Adrenal gland (tissue), 12 donors: ENCODE measurements around the gene FEZF2. TPM values are rescaled to one million over a fixed set of nuclear protein-coding genes. Genes with fewer than 3 reads are reported as not detected.

Source experiments
- DNase-seq, 7 donors: peaks; one replicate each; pipeline ENCODE4 v3.0.0-alpha.2; 2019 to 2020
- H3K27ac ChIP-seq, 5 donors: fragments of 200-600 bp; sonication (generic) in 4 of 5; 1 replicate in 3 of 5; 2 replicates in 2 of 5; pipeline versions ENCODE4 v1.5.1 to v1.8.0; 2016 to 2020; ENCODE audit warnings: mild to moderate bottlenecking in 1 of 5
- H3K27me3 ChIP-seq: fragments of 200-600 bp; 2 replicates; pipeline ENCODE4 v1.8.0; 2021
- H3K36me3 ChIP-seq, 2 donors: fragments of 200-600 bp; replicated peaks in 1 of 2; 1 replicate in 1 of 2; 2 replicates in 1 of 2; pipeline versions ENCODE4 v1.5.1 to v1.8.0; 2018 to 2022
- H3K4me1 ChIP-seq, 2 donors: fragments of 200-600 bp; replicated peaks in 1 of 2; 1 replicate in 1 of 2; 2 replicates in 1 of 2; pipeline versions ENCODE4 v1.5.1 to v1.8.0; 2018 to 2021
- H3K4me3 ChIP-seq, 4 donors: fragments of 200-600 bp; sonication (generic) in 3 of 4; one replicate each; pipeline ENCODE4 v1.5.1; 2016 to 2018
- H3K9me3 ChIP-seq, 3 donors: fragments of 200-600 bp; sonication (generic) in 1 of 3; replicated peaks in 1 of 3; 1 replicate in 2 of 3; 2 replicates in 1 of 3; pipeline versions ENCODE4 v1.5.1 to v1.8.0; 2016 to 2021
- POLR2A ChIP-seq, 2 donors: fragments of 450-650 bp; IDR thresholded peaks; one replicate each; pipeline ENCODE4 v1.6.1; 2017; ENCODE audit warnings: antibody characterized with exemption in 2 of 2, mild to moderate bottlenecking in 2 of 2, moderate library complexity in 1 of 2
- WGBS, 4 donors: extraction: QIAGEN DNeasy Blood & Tissue Kit in 2 of 4; methylation state at CpG; one replicate each; pipeline versions ENCODE4 v1.1.5 to v1.1.7; 2013 to 2017; 5-methylcytosine and 5-hydroxymethylcytosine counted together
- intact Hi-C, 2 donors: fragments of 100-400 bp; cut with DNase I; formaldehyde crosslinking; loops; one replicate each; pipeline versions ENCODE4 v1.14.1 to v1.15.0; 2022 to 2023
- polyA plus RNA-seq, 3 donors: library from polyadenylated mRNA; stranded (reverse); fragments of 200-250 nt in 2 of 3; fragments of 350-450 nt in 1 of 3; fragmentation: Illumina TruSeq in 1 of 3; extraction: RNeasy Lipid Tissue Mini Kit (QIAGEN cat#74804) in 1 of 3; gene quantifications; one replicate each; pipeline ENCODE4 v1.2.3, GENCODE V29; 2013 to 2014
- total RNA-seq, 9 donors: library from RNA; depleted of rRNA in 4 of 9; stranded (reverse); fragments of >200 nt in 4 of 9; fragments of 120-200 nt in 1 of 9; fragmentation: NEBNext Ultra II Directional in 1 of 9; extraction: Animal tissue kit (Norgen Biotek cat#: 25700) in 1 of 9; gene quantifications; one replicate each; pipeline versions ENCODE4 v1.1.0 to v1.2.4, GENCODE V29; 2013 to 2023
- TF ChIP-seq, protein P1 (sequence below), 6 experiments: fragments of 450-650 bp in 4 of 6; fragments of 200-600 bp in 2 of 6; sonication (generic) in 1 of 6; IDR thresholded peaks; 1 replicate in 5 of 6; 2 replicates in 1 of 6; pipeline versions ENCODE4 v1.5.1 to v1.8.0; 2016 to 2021; ENCODE audit warnings: antibody characterized with exemption in 6 of 6, mild to moderate bottlenecking in 2 of 6, moderate library complexity in 1 of 6
- donor health status: healthy with polysubstance abuse.
- donor health status: Bipolar disorder and iron deficiency.
- donor health status: DM: yes; HTN: yes; CAD: no.
- donor health status: DM: no; HTN: no; CAD: no.
- donor health status: DM: no; HTN: no; CAD: no.
- donor health status: DM: yes; HTN: yes; CAD: no.

FEZF2 gene
- total and polyA plus RNA-seq, 12 donors, result not detected

DNA sequence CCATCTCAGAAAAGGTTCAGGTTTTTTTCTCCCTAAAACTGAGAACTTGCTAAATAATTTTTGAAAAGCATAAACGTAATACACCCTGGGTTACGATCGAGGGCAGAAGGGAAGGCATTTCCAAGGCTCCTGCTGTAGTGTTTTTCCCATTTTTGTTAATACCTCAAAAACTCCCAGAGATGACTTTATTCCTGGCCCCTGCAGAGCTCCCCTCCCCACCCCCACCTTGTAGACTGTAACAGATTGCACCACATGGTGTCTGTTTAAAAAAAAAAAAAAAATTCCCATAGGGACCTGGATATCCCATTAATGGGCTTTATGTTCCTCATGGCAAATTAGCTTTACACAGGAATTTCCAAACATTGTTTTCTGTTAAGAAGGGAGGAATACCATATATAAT, 38.2 kb downstream of the FEZF2 start:
- TF ChIP-seq, protein P1, sequence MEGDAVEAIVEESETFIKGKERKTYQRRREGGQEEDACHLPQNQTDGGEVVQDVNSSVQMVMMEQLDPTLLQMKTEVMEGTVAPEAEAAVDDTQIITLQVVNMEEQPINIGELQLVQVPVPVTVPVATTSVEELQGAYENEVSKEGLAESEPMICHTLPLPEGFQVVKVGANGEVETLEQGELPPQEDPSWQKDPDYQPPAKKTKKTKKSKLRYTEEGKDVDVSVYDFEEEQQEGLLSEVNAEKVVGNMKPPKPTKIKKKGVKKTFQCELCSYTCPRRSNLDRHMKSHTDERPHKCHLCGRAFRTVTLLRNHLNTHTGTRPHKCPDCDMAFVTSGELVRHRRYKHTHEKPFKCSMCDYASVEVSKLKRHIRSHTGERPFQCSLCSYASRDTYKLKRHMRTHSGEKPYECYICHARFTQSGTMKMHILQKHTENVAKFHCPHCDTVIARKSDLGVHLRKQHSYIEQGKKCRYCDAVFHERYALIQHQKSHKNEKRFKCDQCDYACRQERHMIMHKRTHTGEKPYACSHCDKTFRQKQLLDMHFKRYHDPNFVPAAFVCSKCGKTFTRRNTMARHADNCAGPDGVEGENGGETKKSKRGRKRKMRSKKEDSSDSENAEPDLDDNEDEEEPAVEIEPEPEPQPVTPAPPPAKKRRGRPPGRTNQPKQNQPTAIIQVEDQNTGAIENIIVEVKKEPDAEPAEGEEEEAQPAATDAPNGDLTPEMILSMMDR (IDR thresholded peaks at IDR 0.05), result no peak
- H3K36me3 ChIP-seq, result no peaks in the 10 kb centered on the region
- WGBS, 4 donors, result 89 to 96% (median 93%) methylated on average over 3 of the region's 3 CpGs
- intact Hi-C loops, result loop anchor here (5.0 to 10.0 kb wide), 2 partner anchors 217 to 230 kb away; no protein-coding TSS in a partner anchor
- H3K27ac ChIP-seq, result no peak overlapping the region
- H3K4me1 ChIP-seq, result no peaks in the 10 kb centered on the region
- no peaks in the 10 kb centered on the region for H3K27me3 ChIP-seq
- DNase-seq, result no peak
- no peak overlapping the region for H3K4me3 ChIP-seq
- no peaks in the 10 kb centered on the region for H3K9me3 ChIP-seq

- no peaks in the 10 kb centered on the region for H3K36me3 ChIP-seq
- WGBS, 4 donors, result 50 to 55% (median 51%) methylated on average over 2 of the region's 2 CpGs
- TF ChIP-seq POLR2A (IDR thresholded peaks at IDR 0.05), result no peak
- TF ChIP-seq, protein P1 (IDR thresholded peaks at IDR 0.05), result peak; percentile 27 to 75 (median 56)
- no peaks in the 10 kb centered on the region for H3K27me3 ChIP-seq
- no peaks in the 10 kb centered on the region for H3K9me3 ChIP-seq
- H3K4me1 ChIP-seq, result no peaks in the 10 kb centered on the region
- H3K4me3 ChIP-seq, result no peak overlapping the region
- peak in 2 of 7 donors; percentile 8 to 11 for DNase-seq
- H3K27ac ChIP-seq, result no peak overlapping the region
- intact Hi-C loops, result loop anchor here in 1 of 2 donors (10.0 kb wide), 1 partner anchor 232 kb away; no protein-coding TSS in a partner anchor
Measured at GRCh38 chr3:62332835-62333244, 40.5 kb downstream of the FEZF2 start.

- no peak for DNase-seq
- Histone ChIP-seq H3K27ac (no peak overlapping the region), H3K4me1 (no peaks in the 10 kb centered on the region), H3K36me3 (no peaks in the 10 kb centered on the region), H3K9me3 (no peaks in the 10 kb centered on the region), H3K4me3 (no peak overlapping the region), H3K27me3 (no peaks in the 10 kb centered on the region)
- intact Hi-C loops, result loop anchor here in 1 of 2 donors (10.0 kb wide), 1 partner anchor 233 kb away; no protein-coding TSS in a partner anchor
- WGBS, 4 donors, result 83 to 95% (median 87%) methylated on average over 1 of the region's 1 CpG
- TF ChIP-seq POLR2A (IDR thresholded peaks at IDR 0.05), result no peak
- TF ChIP-seq, protein P1 (IDR thresholded peaks at IDR 0.05), result no peak
Measured at GRCh38 chr3:62332017-62332416, 41.3 kb downstream of the FEZF2 start.

- H3K27me3 ChIP-seq, result no peaks in the 10 kb centered on the region
- 91 to 94% (median 93%) methylated on average over 5 of the region's 5 CpGs for WGBS, 4 donors
- no peak for DNase-seq
- H3K36me3 ChIP-seq, result no peaks in the 10 kb centered on the region
- H3K9me3 ChIP-seq, result no peaks in the 10 kb centered on the region
- H3K4me3 ChIP-seq, result no peak overlapping the region
- intact Hi-C loops, result loop anchor here in 1 of 2 donors (10.0 kb wide), 1 partner anchor 235 kb away; no protein-coding TSS in a partner anchor
- no peaks in the 10 kb centered on the region for H3K4me1 ChIP-seq
- H3K27ac ChIP-seq, result no peak overlapping the region
- TF ChIP-seq, protein P1 (IDR thresholded peaks at IDR 0.05), result no peak
- no peak for TF ChIP-seq POLR2A (IDR thresholded peaks at IDR 0.05)
Measured at GRCh38 chr3:62329971-62330370, 43.4 kb downstream of the FEZF2 start.
